ENCODE measurements around the gene DRD4.

DNA sequence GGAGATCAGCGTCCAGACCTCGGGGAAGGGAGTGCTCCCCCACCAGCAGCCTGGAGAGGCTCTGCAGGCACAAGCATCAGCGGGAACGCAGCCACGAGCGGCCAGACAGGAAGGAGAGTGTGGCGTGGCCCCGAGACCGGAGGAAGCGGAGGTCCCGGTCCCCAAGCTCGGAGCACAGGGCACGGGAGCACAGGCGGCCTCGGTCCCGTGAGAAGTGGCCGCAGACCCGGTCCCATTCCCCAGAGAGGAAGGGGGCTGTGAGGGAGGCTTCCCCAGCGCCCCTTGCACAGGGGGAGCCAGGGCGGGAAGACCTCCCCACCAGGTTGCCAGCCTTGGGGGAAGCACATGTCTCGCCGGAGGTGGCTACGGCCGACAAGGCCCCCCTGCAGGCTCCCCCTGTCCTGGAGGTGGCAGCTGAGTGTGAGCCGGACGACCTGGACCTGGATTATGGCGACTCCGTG, 28.2 kb upstream of the DRD4 start:
- TF ChIP-seq TARDBP (IDR thresholded peaks at IDR 0.05) (no peak), BHLHE40 (IDR thresholded peaks at IDR 0.05; ENCODE audit: borderline replicate concordance) (no peak), ELF4 (IDR thresholded peaks at IDR 0.05) (no peak), ZNF384 (IDR thresholded peaks at IDR 0.05) (no peak), HDGF (IDR thresholded peaks at IDR 0.05; ENCODE audit: borderline replicate concordance) (no peak), FOXA1 (IDR thresholded peaks at IDR 0.05) (no peak), ARNT (IDR thresholded peaks at IDR 0.05) (no peak), NFRKB (IDR thresholded peaks at IDR 0.05) (no peak), FOXM1 (IDR thresholded peaks at IDR 0.05; ENCODE audit: borderline replicate concordance) (no peak), PKNOX1 (IDR thresholded peaks at IDR 0.05) (no peak)
